Measurements from ENCODE around the gene CS.

Gene CS

GRCh38 chr12:56307221-56307965 lies 7.3 kb upstream of the CS start:
- no peak overlapping the region for H3K4me3 ChIP-seq (ENCODE audit: low read length)
- no peaks in the 10 kb centered on the region for H4K20me1 ChIP-seq (ENCODE audit: control insufficient read depth, insufficient read depth, low read depth, low read length)
- no peaks in the 10 kb centered on the region for H3K9me2 ChIP-seq (replicated peaks; ENCODE audit: control insufficient read depth, low read length)
- H3K27me3 ChIP-seq (ENCODE audit: control insufficient read depth, low read length): no peaks in the 10 kb centered on the region
- H3F3A ChIP-seq (ENCODE audit: control insufficient read depth, insufficient read depth): peaks cover 3% of the 10 kb centered on the region; the same call in 1 of the 2 replicates
- H3K36me3 ChIP-seq (ENCODE audit: control insufficient read depth, low read length): peaks cover 51% of the 10 kb centered on the region
- no peak overlapping the region for H3K27ac ChIP-seq (ENCODE audit: low read depth, low read length)
- TF ChIP-seq EZH2phosphoT487 (IDR thresholded peaks at IDR 0.05; ENCODE audit: borderline replicate concordance, low read length) (no peak), CTCF (IDR thresholded peaks at IDR 0.05; ENCODE audit: low read depth, low read length, poor library complexity, severe bottlenecking) (no peak)
- peaks cover 9% of the 10 kb centered on the region for H3K4me1 ChIP-seq (ENCODE audit: control insufficient read depth, low read length)
- no peaks in the 10 kb centered on the region for H3K9me3 ChIP-seq (ENCODE audit: control insufficient read depth, insufficient read depth, low read length)
- H3K4me2 ChIP-seq (ENCODE audit: low read length): no peak overlapping the region
- H3K79me2 ChIP-seq (ENCODE audit: control insufficient read depth, low read length): peaks cover 4% of the 10 kb centered on the region

GRCh38 chr12:56304872-56305590 lies 4.9 kb upstream of the CS start:
- Histone ChIP-seq H3K4me1 (ENCODE audit: control insufficient read depth, low read length) (peaks cover 29% of the 10 kb centered on the region), H3F3A (ENCODE audit: control insufficient read depth, insufficient read depth) (peaks cover 8% of the 10 kb centered on the region; the same call in 1 of the 2 replicates), H3K4me2 (ENCODE audit: low read length) (no peak overlapping the region), H3K27ac (ENCODE audit: low read depth, low read length) (no peak overlapping the region), H3K27me3 (ENCODE audit: control insufficient read depth, low read length) (no peaks in the 10 kb centered on the region), H3K9me2 (replicated peaks; ENCODE audit: control insufficient read depth, low read length) (no peaks in the 10 kb centered on the region), H3K36me3 (ENCODE audit: control insufficient read depth, low read length) (peaks cover 48% of the 10 kb centered on the region), H3K79me2 (ENCODE audit: control insufficient read depth, low read length) (peaks cover 22% of the 10 kb centered on the region), H4K20me1 (ENCODE audit: control insufficient read depth, insufficient read depth, low read depth, low read length) (no peaks in the 10 kb centered on the region), H3K9me3 (ENCODE audit: control insufficient read depth, insufficient read depth, low read length) (no peaks in the 10 kb centered on the region), H3K4me3 (ENCODE audit: low read length) (no peak overlapping the region)
- TF ChIP-seq EZH2phosphoT487 (IDR thresholded peaks at IDR 0.05; ENCODE audit: borderline replicate concordance, low read length) (no peak), CTCF (IDR thresholded peaks at IDR 0.05; ENCODE audit: low read depth, low read length, poor library complexity, severe bottlenecking) (no peak)

- no peak overlapping the region for H3K27ac ChIP-seq (ENCODE audit: low read depth, low read length)
- no peaks in the 10 kb centered on the region for H3K9me2 ChIP-seq (replicated peaks; ENCODE audit: control insufficient read depth, low read length)
- no peaks in the 10 kb centered on the region for H4K20me1 ChIP-seq (ENCODE audit: control insufficient read depth, insufficient read depth, low read depth, low read length)
- no peak overlapping the region for H3K4me3 ChIP-seq (ENCODE audit: low read length)
- H3F3A ChIP-seq (ENCODE audit: control insufficient read depth, insufficient read depth): peaks cover 8% of the 10 kb centered on the region; the same call in 1 of the 2 replicates
- H3K79me2 ChIP-seq (ENCODE audit: control insufficient read depth, low read length): peaks cover 26% of the 10 kb centered on the region
- H3K9me3 ChIP-seq (ENCODE audit: control insufficient read depth, insufficient read depth, low read length): no peaks in the 10 kb centered on the region
- TF ChIP-seq CTCF (IDR thresholded peaks at IDR 0.05; ENCODE audit: low read depth, low read length, poor library complexity, severe bottlenecking) (no peak), EZH2phosphoT487 (IDR thresholded peaks at IDR 0.05; ENCODE audit: borderline replicate concordance, low read length) (no peak)
- H3K36me3 ChIP-seq (ENCODE audit: control insufficient read depth, low read length): peaks cover 48% of the 10 kb centered on the region
- peaks cover 29% of the 10 kb centered on the region for H3K4me1 ChIP-seq (ENCODE audit: control insufficient read depth, low read length)
- H3K27me3 ChIP-seq (ENCODE audit: control insufficient read depth, low read length): no peaks in the 10 kb centered on the region
- H3K4me2 ChIP-seq (ENCODE audit: low read length): no peak overlapping the region
These were observed 4.1 kb upstream of the CS start for GRCh38 chr12:56304276-56304675.
